ENCODE data around the gene OVOL3.

- TF ChIP-seq CTCF (IDR thresholded peaks at IDR 0.05; ENCODE audit: insufficient read depth, low read length) (no peak), POLR2AphosphoS5 (IDR thresholded peaks at IDR 0.05; ENCODE audit: low read depth) (no peak)
These were observed 41.0 kb downstream of the OVOL3 start for GRCh38 chr19:36152019-36152351.

All from HL-60 (cell line).